GM23338 (cell line): ENCODE results near the gene MAGI1.

Experiments used
- CREB1 ChIP-seq: fragments of 250-450 bp; sonication (Bioruptor Pico); IDR thresholded peaks from 2 replicates; pipeline ENCODE4 v1.5.0; 2020; ENCODE audit warnings: low read depth, mild to moderate bottlenecking, moderate library complexity
- EZH2 ChIP-seq: fragments of 200-600 bp; sonication (generic); IDR thresholded peaks from one replicate; pipeline ENCODE4 v1.8.0; 2017; ENCODE audit warnings: antibody characterized with exemption, mild to moderate bottlenecking, low read depth; ENCODE audit not compliant: unreplicated experiment
- EZH2phosphoT487 ChIP-seq: fragments of 200-600 bp; sonication (generic); IDR thresholded peaks from one replicate; pipeline ENCODE4 v1.8.1; 2018; ENCODE audit warnings: antibody characterized with exemption; ENCODE audit not compliant: unreplicated experiment
- JUNB ChIP-seq: IDR thresholded peaks from one replicate; pipeline ENCODE4 v1.6.1; 2016; ENCODE audit warnings: antibody characterized with exemption; ENCODE audit not compliant: unreplicated experiment
- NANOG ChIP-seq: IDR thresholded peaks from 2 replicates; pipeline ENCODE4 v1.6.1; 2016; ENCODE audit warnings: antibody characterized with exemption, borderline replicate concordance
- POLR2AphosphoS5 ChIP-seq: IDR thresholded peaks from 2 replicates; pipeline ENCODE4 v1.6.1; 2016; ENCODE audit warnings: antibody characterized with exemption, low read depth
- STAT1 ChIP-seq: IDR thresholded peaks from one replicate; pipeline ENCODE4 v1.6.1; 2016; ENCODE audit warnings: antibody characterized with exemption; ENCODE audit not compliant: unreplicated experiment
- ZNF114 ChIP-seq: fragments of 250-450 bp; sonication (Bioruptor Pico); IDR thresholded peaks from 2 replicates; pipeline ENCODE4 v1.5.0; 2020; ENCODE audit warnings: mild to moderate bottlenecking, moderate library complexity
- ZNF331 ChIP-seq: fragments of 250-450 bp; sonication (Bioruptor Pico); IDR thresholded peaks from 2 replicates; pipeline ENCODE4 v1.5.0; 2020; ENCODE audit warnings: low read depth, mild to moderate bottlenecking, moderate library complexity
- TF ChIP-seq, protein P1 (sequence below), 2 experiments: fragments of 200-600 bp in 1 of 2; sonication (generic) in 1 of 2; conservative IDR thresholded peaks; 2 replicates each; pipeline versions ENCODE4 v1.5.1 to v1.6.1; 2016 to 2017; ENCODE audit warnings: antibody characterized with exemption in 2 of 2, low read depth in 2 of 2, mild to moderate bottlenecking in 2 of 2, moderate library complexity in 1 of 2
- TF ChIP-seq, protein P2 (sequence below): IDR thresholded peaks from one replicate; pipeline ENCODE4 v1.6.1; 2018; ENCODE audit warnings: antibody characterized with exemption; ENCODE audit not compliant: unreplicated experiment
- TF ChIP-seq, protein P3 (sequence below): IDR thresholded peaks from 2 replicates; pipeline ENCODE4 v1.6.1; 2016; ENCODE audit warnings: antibody characterized with exemption
- TF ChIP-seq, protein P4 (sequence below): fragments of 250-450 bp; sonication (Bioruptor Pico); IDR thresholded peaks from 2 replicates; pipeline ENCODE4 v1.5.0; 2020; ENCODE audit warnings: mild to moderate bottlenecking, moderate library complexity

- TF ChIP-seq, protein P1, sequence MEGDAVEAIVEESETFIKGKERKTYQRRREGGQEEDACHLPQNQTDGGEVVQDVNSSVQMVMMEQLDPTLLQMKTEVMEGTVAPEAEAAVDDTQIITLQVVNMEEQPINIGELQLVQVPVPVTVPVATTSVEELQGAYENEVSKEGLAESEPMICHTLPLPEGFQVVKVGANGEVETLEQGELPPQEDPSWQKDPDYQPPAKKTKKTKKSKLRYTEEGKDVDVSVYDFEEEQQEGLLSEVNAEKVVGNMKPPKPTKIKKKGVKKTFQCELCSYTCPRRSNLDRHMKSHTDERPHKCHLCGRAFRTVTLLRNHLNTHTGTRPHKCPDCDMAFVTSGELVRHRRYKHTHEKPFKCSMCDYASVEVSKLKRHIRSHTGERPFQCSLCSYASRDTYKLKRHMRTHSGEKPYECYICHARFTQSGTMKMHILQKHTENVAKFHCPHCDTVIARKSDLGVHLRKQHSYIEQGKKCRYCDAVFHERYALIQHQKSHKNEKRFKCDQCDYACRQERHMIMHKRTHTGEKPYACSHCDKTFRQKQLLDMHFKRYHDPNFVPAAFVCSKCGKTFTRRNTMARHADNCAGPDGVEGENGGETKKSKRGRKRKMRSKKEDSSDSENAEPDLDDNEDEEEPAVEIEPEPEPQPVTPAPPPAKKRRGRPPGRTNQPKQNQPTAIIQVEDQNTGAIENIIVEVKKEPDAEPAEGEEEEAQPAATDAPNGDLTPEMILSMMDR (conservative IDR thresholded peaks at IDR 0.05; ENCODE audit: low read depth in 2 of 2): no peak
- TF ChIP-seq EZH2: no peak
- TF ChIP-seq, protein P2, sequence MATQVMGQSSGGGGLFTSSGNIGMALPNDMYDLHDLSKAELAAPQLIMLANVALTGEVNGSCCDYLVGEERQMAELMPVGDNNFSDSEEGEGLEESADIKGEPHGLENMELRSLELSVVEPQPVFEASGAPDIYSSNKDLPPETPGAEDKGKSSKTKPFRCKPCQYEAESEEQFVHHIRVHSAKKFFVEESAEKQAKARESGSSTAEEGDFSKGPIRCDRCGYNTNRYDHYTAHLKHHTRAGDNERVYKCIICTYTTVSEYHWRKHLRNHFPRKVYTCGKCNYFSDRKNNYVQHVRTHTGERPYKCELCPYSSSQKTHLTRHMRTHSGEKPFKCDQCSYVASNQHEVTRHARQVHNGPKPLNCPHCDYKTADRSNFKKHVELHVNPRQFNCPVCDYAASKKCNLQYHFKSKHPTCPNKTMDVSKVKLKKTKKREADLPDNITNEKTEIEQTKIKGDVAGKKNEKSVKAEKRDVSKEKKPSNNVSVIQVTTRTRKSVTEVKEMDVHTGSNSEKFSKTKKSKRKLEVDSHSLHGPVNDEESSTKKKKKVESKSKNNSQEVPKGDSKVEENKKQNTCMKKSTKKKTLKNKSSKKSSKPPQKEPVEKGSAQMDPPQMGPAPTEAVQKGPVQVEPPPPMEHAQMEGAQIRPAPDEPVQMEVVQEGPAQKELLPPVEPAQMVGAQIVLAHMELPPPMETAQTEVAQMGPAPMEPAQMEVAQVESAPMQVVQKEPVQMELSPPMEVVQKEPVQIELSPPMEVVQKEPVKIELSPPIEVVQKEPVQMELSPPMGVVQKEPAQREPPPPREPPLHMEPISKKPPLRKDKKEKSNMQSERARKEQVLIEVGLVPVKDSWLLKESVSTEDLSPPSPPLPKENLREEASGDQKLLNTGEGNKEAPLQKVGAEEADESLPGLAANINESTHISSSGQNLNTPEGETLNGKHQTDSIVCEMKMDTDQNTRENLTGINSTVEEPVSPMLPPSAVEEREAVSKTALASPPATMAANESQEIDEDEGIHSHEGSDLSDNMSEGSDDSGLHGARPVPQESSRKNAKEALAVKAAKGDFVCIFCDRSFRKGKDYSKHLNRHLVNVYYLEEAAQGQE: no peak
- no peak for TF ChIP-seq POLR2AphosphoS5
- TF ChIP-seq EZH2phosphoT487: no peak
- TF ChIP-seq, protein P3, sequence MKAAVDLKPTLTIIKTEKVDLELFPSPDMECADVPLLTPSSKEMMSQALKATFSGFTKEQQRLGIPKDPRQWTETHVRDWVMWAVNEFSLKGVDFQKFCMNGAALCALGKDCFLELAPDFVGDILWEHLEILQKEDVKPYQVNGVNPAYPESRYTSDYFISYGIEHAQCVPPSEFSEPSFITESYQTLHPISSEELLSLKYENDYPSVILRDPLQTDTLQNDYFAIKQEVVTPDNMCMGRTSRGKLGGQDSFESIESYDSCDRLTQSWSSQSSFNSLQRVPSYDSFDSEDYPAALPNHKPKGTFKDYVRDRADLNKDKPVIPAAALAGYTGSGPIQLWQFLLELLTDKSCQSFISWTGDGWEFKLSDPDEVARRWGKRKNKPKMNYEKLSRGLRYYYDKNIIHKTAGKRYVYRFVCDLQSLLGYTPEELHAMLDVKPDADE: no peak
- no peak for TF ChIP-seq STAT1
- no peak for TF ChIP-seq ZNF331
- TF ChIP-seq JUNB: no peak
- TF ChIP-seq CREB1 (CRISPR knock-in tag): no peak
- no peak for TF ChIP-seq NANOG
- TF ChIP-seq, protein P4, sequence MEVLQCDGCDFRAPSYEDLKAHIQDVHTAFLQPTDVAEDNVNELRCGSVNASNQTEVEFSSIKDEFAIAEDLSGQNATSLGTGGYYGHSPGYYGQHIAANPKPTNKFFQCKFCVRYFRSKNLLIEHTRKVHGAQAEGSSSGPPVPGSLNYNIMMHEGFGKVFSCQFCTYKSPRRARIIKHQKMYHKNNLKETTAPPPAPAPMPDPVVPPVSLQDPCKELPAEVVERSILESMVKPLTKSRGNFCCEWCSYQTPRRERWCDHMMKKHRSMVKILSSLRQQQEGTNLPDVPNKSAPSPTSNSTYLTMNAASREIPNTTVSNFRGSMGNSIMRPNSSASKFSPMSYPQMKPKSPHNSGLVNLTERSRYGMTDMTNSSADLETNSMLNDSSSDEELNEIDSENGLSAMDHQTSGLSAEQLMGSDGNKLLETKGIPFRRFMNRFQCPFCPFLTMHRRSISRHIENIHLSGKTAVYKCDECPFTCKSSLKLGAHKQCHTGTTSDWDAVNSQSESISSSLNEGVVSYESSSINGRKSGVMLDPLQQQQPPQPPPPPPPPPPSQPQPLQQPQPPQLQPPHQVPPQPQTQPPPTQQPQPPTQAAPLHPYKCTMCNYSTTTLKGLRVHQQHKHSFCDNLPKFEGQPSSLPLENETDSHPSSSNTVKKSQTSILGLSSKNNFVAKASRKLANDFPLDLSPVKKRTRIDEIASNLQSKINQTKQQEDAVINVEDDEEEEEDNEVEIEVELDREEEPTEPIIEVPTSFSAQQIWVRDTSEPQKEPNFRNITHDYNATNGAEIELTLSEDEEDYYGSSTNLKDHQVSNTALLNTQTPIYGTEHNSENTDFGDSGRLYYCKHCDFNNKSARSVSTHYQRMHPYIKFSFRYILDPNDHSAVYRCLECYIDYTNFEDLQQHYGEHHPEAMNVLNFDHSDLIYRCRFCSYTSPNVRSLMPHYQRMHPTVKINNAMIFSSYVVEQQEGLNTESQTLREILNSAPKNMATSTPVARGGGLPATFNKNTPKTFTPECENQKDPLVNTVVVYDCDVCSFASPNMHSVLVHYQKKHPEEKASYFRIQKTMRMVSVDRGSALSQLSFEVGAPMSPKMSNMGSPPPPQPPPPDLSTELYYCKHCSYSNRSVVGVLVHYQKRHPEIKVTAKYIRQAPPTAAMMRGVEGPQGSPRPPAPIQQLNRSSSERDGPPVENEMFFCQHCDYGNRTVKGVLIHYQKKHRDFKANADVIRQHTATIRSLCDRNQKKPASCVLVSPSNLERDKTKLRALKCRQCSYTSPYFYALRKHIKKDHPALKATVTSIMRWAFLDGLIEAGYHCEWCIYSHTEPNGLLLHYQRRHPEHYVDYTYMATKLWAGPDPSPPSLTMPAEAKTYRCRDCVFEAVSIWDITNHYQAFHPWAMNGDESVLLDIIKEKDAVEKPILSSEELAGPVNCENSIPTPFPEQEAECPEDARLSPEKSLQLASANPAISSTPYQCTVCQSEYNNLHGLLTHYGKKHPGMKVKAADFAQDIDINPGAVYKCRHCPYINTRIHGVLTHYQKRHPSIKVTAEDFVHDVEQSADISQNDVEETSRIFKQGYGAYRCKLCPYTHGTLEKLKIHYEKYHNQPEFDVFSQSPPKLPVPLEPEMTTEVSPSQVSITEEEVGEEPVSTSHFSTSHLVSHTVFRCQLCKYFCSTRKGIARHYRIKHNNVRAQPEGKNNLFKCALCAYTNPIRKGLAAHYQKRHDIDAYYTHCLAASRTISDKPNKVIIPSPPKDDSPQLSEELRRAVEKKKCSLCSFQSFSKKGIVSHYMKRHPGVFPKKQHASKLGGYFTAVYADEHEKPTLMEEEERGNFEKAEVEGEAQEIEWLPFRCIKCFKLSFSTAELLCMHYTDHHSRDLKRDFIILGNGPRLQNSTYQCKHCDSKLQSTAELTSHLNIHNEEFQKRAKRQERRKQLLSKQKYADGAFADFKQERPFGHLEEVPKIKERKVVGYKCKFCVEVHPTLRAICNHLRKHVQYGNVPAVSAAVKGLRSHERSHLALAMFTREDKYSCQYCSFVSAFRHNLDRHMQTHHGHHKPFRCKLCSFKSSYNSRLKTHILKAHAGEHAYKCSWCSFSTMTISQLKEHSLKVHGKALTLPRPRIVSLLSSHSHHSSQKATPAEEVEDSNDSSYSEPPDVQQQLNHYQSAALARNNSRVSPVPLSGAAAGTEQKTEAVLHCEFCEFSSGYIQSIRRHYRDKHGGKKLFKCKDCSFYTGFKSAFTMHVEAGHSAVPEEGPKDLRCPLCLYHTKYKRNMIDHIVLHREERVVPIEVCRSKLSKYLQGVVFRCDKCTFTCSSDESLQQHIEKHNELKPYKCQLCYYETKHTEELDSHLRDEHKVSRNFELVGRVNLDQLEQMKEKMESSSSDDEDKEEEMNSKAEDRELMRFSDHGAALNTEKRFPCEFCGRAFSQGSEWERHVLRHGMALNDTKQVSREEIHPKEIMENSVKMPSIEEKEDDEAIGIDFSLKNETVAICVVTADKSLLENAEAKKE (CRISPR knock-in tag): no peak
- no peak for TF ChIP-seq ZNF114
Measured at GRCh38 chr3:65786890-65787289, 251.8 kb downstream of the MAGI1 start.
